ENCODE results near the gene WFDC1. TPM values are rescaled to one million over a fixed set of nuclear protein-coding genes. Genes with fewer than 3 reads are reported as not detected.
A peak's percentile ranks its signal among the peaks of the same experiment; 100 is the strongest.

Gene WFDC1, protein sequence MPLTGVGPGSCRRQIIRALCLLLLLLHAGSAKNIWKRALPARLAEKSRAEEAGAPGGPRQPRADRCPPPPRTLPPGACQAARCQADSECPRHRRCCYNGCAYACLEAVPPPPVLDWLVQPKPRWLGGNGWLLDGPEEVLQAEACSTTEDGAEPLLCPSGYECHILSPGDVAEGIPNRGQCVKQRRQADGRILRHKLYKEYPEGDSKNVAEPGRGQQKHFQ
- total RNA-seq, result 1 to 10 TPM in 1 of 2 donors, under 1 TPM in 1; 0.59 to 3.3 TPM

DNA sequence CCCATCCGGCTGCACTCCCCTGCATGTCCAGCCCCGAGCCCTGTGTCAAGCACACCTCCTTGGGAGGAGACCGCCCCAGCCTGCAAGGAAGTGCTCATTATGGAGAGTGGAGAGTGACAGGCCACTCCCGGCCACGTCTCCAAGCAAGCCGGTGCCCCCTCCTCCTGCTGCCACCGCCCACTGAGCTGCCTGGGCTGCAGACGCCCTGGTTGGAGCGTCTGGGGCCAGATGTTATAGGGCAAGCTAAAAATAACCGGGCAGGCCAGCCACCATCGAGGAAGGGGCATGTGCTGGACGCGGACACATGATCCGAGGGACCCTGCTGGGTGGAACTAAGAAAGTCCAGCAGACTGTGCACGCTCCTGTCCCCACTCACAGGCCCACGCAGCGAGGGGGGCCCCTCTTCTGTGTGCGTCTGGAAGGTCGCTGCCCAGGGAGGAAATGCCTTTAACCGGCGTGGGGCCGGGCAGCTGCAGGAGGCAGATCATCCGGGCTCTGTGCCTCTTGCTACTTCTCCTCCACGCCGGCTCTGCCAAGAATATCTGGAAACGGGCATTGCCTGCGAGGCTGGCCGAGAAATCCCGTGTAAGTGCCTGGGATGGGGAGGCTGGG, at the start of gene WFDC1:
TSS of gene WFDC1 (plus strand) at position 348 of the 612 bp plus-strand sequence. CDS start at position 442, 94 bp downstream.
- H3K36me3 ChIP-seq, result no peaks in the 10 kb centered on the region
- no peak for DNase-seq (ENCODE audit: low spot score)
- no peaks in the 10 kb centered on the region for H3K27me3 ChIP-seq
- peak within 1 kb of the TSS in 1 of 2 donors; percentile 39 for H3K27ac ChIP-seq
- H3K4me1 ChIP-seq, result peaks cover 0 to 19% of the 10 kb centered on the region in 2 donors
- H3K4me3 ChIP-seq, result peak within 1 kb of the TSS; percentile 16 to 35
- no peaks in the 10 kb centered on the region for H3K9me3 ChIP-seq
- TF ChIP-seq, protein P1, sequence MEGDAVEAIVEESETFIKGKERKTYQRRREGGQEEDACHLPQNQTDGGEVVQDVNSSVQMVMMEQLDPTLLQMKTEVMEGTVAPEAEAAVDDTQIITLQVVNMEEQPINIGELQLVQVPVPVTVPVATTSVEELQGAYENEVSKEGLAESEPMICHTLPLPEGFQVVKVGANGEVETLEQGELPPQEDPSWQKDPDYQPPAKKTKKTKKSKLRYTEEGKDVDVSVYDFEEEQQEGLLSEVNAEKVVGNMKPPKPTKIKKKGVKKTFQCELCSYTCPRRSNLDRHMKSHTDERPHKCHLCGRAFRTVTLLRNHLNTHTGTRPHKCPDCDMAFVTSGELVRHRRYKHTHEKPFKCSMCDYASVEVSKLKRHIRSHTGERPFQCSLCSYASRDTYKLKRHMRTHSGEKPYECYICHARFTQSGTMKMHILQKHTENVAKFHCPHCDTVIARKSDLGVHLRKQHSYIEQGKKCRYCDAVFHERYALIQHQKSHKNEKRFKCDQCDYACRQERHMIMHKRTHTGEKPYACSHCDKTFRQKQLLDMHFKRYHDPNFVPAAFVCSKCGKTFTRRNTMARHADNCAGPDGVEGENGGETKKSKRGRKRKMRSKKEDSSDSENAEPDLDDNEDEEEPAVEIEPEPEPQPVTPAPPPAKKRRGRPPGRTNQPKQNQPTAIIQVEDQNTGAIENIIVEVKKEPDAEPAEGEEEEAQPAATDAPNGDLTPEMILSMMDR (IDR thresholded peaks at IDR 0.05), result no peak

DNA sequence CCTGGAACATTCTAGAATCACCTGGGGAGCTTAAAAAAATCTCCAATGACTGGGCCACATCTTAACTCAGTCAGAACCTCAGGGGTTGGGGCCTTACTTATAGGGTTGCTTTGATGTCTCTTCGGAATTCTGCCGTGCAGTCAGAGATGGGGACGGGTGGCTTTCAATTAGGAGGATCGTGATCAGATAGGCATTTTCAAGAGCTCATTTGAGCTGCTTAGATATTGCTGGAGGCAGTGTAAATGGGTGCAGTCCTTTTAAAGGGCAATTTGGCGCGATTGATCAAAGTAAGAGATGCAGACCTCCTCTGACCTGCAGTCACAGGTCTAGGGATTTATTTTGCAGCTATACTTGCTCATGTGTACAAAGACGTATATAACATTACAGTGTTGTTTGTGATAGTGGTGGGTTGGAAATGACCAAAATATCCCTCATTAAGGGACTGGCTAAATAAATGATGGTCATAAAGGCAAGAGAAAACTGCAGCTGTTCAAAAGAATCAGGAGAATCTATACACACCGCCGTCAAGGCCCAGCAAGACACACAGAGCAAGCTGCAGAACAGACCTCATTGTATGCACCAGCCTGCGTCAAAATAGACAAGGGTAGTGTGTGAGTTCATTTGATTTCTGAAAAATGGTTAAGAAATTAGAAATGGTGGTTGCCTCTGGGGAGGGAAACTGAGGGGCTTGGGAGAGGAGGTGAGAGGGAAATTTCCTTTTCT, 48.6 kb upstream of the WFDC1 start:
- H3K4me1 ChIP-seq, result no peaks in the 10 kb centered on the region
- H3K4me3 ChIP-seq, result no peak overlapping the region
- TF ChIP-seq, protein P1 (IDR thresholded peaks at IDR 0.05), result no peak
- H3K27me3 ChIP-seq, result no peaks in the 10 kb centered on the region
- no peaks in the 10 kb centered on the region for H3K9me3 ChIP-seq
- no peak overlapping the region for H3K27ac ChIP-seq
- H3K36me3 ChIP-seq, result no peaks in the 10 kb centered on the region
- no peak for DNase-seq (ENCODE audit: low spot score)

DNA sequence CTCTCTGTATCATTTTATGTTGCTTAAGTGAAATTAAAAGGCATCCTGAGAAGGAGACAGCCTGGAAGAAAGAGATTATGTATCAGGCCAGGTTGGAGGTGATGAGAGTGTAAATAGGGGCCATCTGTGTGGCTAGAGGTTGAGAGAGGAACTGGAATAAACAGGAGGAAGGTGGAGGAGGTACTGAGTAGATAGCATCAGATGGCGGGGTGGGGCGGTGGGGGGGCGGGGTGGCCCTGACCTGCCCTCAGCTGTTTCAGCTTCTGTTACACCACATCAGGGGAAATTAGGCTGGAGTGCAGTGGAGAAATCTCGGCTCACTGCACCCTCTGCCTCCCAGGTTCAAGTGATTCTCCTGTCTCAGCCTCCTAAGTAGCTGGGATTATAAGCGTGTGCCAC, 48.0 kb upstream of the WFDC1 start:
- no peak for DNase-seq (ENCODE audit: low spot score)
- Histone ChIP-seq H3K27me3 (no peaks in the 10 kb centered on the region), H3K27ac (no peak overlapping the region), H3K36me3 (no peaks in the 10 kb centered on the region), H3K4me3 (no peak overlapping the region), H3K9me3 (no peaks in the 10 kb centered on the region), H3K4me1 (no peaks in the 10 kb centered on the region)
- TF ChIP-seq, protein P1 (IDR thresholded peaks at IDR 0.05), result no peak

DNA sequence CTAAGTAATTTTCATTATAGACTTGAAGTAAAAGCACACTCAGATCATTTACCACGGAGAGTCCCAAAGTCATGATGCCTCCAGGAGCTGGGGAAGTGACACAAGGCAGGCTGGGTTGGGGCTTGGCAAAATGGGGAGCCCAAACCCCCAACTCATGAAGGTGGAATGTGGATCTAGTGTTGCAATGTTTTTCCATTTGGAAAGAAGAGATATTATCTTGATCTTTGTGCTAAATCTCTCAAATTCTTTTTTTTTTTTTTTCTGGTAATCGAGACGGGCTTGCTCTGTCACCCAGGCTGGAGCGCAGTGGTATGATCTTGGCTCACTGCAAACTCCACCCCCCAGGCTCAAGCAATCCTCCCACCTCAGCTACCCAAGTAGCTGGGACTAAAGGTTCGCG, 47.3 kb upstream of the WFDC1 start:
- TF ChIP-seq, protein P1 (IDR thresholded peaks at IDR 0.05), result no peak
- no peaks in the 10 kb centered on the region for H3K9me3 ChIP-seq
- H3K27me3 ChIP-seq, result no peaks in the 10 kb centered on the region
- no peak overlapping the region for H3K4me3 ChIP-seq
- H3K4me1 ChIP-seq, result no peaks in the 10 kb centered on the region
- no peak overlapping the region for H3K27ac ChIP-seq
- no peaks in the 10 kb centered on the region for H3K36me3 ChIP-seq
- DNase-seq (ENCODE audit: low spot score), result no peak

DNA sequence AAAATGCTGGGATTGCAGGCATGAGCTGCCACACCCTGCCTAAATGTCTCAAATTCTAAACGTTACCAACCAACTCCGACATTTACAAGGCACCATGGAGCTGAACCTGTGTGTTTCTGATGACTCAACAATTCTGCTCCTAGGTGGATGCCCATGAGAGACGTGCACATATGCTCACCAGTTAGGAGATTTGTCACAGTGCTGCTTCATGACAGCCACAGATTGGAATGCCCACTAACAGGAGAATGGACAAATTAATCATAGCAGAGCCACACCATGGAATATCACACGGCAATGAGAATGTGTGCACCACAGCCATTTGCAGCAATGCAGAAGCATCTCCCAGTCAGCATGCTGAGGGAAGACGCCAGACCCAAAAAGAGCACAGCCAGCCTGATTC, 46.8 kb upstream of the WFDC1 start:
- no peaks in the 10 kb centered on the region for H3K27me3 ChIP-seq
- H3K9me3 ChIP-seq, result no peaks in the 10 kb centered on the region
- no peaks in the 10 kb centered on the region for H3K36me3 ChIP-seq
- TF ChIP-seq, protein P1 (IDR thresholded peaks at IDR 0.05), result no peak
- no peak overlapping the region for H3K27ac ChIP-seq
- DNase-seq (ENCODE audit: low spot score), result no peak
- no peaks in the 10 kb centered on the region for H3K4me1 ChIP-seq
- no peak overlapping the region for H3K4me3 ChIP-seq
